H1 (cell line): ENCODE measurements around the gene ARNT2. TPM values are rescaled to one million over a fixed set of nuclear protein-coding genes. Genes with fewer than 3 reads are reported as not detected.

Experiments
- CTCF ChIA-PET: fragments of 300-600 bp; sonication (Branson Sonifier 250); formaldehyde crosslinking; loops from one replicate; lab custom pipeline; 2021; ENCODE audit not compliant: partially characterized antibody; lab: Charles Lee
- POLR2A ChIA-PET: fragments of 300-600 bp; sonication (Branson Sonifier 250); formaldehyde crosslinking; loops from one replicate; lab custom pipeline; 2021; ENCODE audit warnings: inconsistent platforms; ENCODE audit not compliant: partially characterized antibody; lab: Charles Lee
- DNase-seq, 2 experiments: peaks; one replicate each; pipeline versions ENCODE4 v3.0.0 to v3.0.0-alpha.2; 2010 to 2022; ENCODE audit warnings: low spot score in 2 of 2, low read depth in 1 of 2, mixed read lengths in 1 of 2
- FAIRE-seq: peaks from 2 replicates; lab custom pipeline; 2011; peaks lifted over from hg19 to GRCh38; lab: Jason Lieb, UNC
- H2AFZ ChIP-seq: 2 replicates; pipeline ENCODE4 v1.8.1; 2012; ENCODE audit warnings: low read length, inconsistent platforms
- H2AK5ac ChIP-seq: 2 replicates; pipeline ENCODE4 v1.6.1; 2013; ENCODE audit warnings: low read depth, low read length
- H2BK120ac ChIP-seq: replicated peaks from 2 replicates; pipeline ENCODE3; 2013; ENCODE audit warnings: low read depth, low read length, inconsistent platforms
- H2BK12ac ChIP-seq: 2 replicates; pipeline ENCODE4 v1.6.1; 2013; ENCODE audit warnings: low read depth, low read length
- H2BK15ac ChIP-seq: 2 replicates; pipeline ENCODE4 v1.6.1; 2013; ENCODE audit warnings: low read length
- H2BK20ac ChIP-seq: 2 replicates; pipeline ENCODE4 v1.6.1; 2013; ENCODE audit warnings: low read length
- H2BK5ac ChIP-seq: 2 replicates; pipeline ENCODE4 v1.6.1; 2013; ENCODE audit warnings: low read depth, low read length
- H3K14ac ChIP-seq: 2 replicates; pipeline ENCODE4 v1.6.1; 2013; ENCODE audit warnings: inconsistent platforms; ENCODE audit not compliant: insufficient read length
- H3K18ac ChIP-seq: 2 replicates; pipeline ENCODE4 v1.6.1; 2013; ENCODE audit warnings: low read length; ENCODE audit errors: extremely low read depth
- H3K23ac ChIP-seq: 2 replicates; pipeline ENCODE4 v1.6.1; 2013; ENCODE audit warnings: inconsistent platforms; ENCODE audit not compliant: insufficient read length
- H3K23me2 ChIP-seq: 2 replicates; pipeline ENCODE4 v1.6.1; 2013; ENCODE audit warnings: low read depth, low read length
- H3K27ac ChIP-seq: 2 replicates; pipeline ENCODE4 v1.6.1; 2011; ENCODE audit warnings: low read depth, low read length, inconsistent platforms
- H3K27me3 ChIP-seq, 4 experiments: replicated peaks in 1 of 4; 1 replicate in 1 of 4; 2 replicates in 3 of 4; pipeline versions ENCODE4 v1.6.1 to v1.8.1; 2011 to 2013; ENCODE audit warnings: low read length in 3 of 4, mild to moderate bottlenecking in 3 of 4, inconsistent platforms in 2 of 4, mixed read lengths in 2 of 4, moderate library complexity in 1 of 4; ENCODE audit not compliant: control insufficient read depth in 3 of 4, insufficient read depth in 3 of 4; ENCODE audit errors: extremely low read depth in 1 of 4
- H3K36me3 ChIP-seq, 4 experiments: 2 replicates each; pipeline versions ENCODE4 v1.6.1 to v1.8.1; 2011 to 2013; ENCODE audit warnings: mild to moderate bottlenecking in 4 of 4, low read length in 3 of 4, moderate library complexity in 2 of 4, control low read depth in 1 of 4, inconsistent platforms in 1 of 4; ENCODE audit not compliant: insufficient read depth in 4 of 4, control insufficient read depth in 2 of 4
- H3K4ac ChIP-seq: replicated peaks from 2 replicates; pipeline ENCODE3; 2013; ENCODE audit warnings: low read length, low read depth, mixed read lengths, inconsistent platforms; ENCODE audit not compliant: insufficient read length
- H3K4me1 ChIP-seq, 4 experiments: replicated peaks in 1 of 4; 1 replicate in 1 of 4; 2 replicates in 3 of 4; pipeline versions ENCODE4 v1.6.1 to v1.8.1; 2011 to 2013; ENCODE audit warnings: low read length in 3 of 4, inconsistent platforms in 2 of 4, mixed read lengths in 1 of 4; ENCODE audit not compliant: insufficient read depth in 4 of 4, control insufficient read depth in 3 of 4
- H3K4me2 ChIP-seq, 2 experiments: 2 replicates each; pipeline versions ENCODE4 v1.6.1 to v1.8.1; 2011 to 2013; ENCODE audit warnings: low read depth in 2 of 2, low read length in 2 of 2, control low read depth in 1 of 2, inconsistent platforms in 1 of 2, mild to moderate bottlenecking in 1 of 2; ENCODE audit not compliant: insufficient read depth in 1 of 2
- H3K4me3 ChIP-seq, 4 experiments: fragments of 200-600, 300-600 bp in 1 of 4; sonication (generic), shearing (Covaris generic), sonication (Bioruptor Twin) in 1 of 4; 2 replicates each; pipeline versions ENCODE4 v1.5.1 to v1.8.1; 2011 to 2016; ENCODE audit warnings: low read length in 4 of 4, low read depth in 3 of 4, control low read depth in 2 of 4, inconsistent platforms in 2 of 4, mild to moderate bottlenecking in 2 of 4, mixed read lengths in 1 of 4, moderate library complexity in 1 of 4; ENCODE audit not compliant: insufficient read depth in 2 of 4; ENCODE audit errors: extremely low read depth in 1 of 4
- H3K56ac ChIP-seq: replicated peaks from 2 replicates; pipeline ENCODE3; 2013; ENCODE audit warnings: low read depth, mild to moderate bottlenecking, mixed read lengths, low read length, inconsistent platforms; ENCODE audit not compliant: insufficient read length
- H3K79me1 ChIP-seq: 2 replicates; pipeline ENCODE4 v1.6.1; 2013; ENCODE audit warnings: low read depth, low read length, control low read depth
- H3K79me2 ChIP-seq, 2 experiments: 2 replicates each; pipeline versions ENCODE4 v1.6.1 to v1.8.1; 2012 to 2013; ENCODE audit warnings: low read length in 2 of 2, mild to moderate bottlenecking in 2 of 2, inconsistent platforms in 1 of 2; ENCODE audit not compliant: insufficient read depth in 2 of 2, control insufficient read depth in 1 of 2
- H3K9ac ChIP-seq, 4 experiments: replicated peaks in 1 of 4; 1 replicate in 1 of 4; 2 replicates in 3 of 4; pipeline versions ENCODE4 v1.6.1 to v1.8.1; 2011 to 2013; ENCODE audit warnings: low read depth in 3 of 4, low read length in 3 of 4, control low read depth in 2 of 4, mild to moderate bottlenecking in 2 of 4, moderate library complexity in 2 of 4, inconsistent platforms in 1 of 4; ENCODE audit errors: extremely low read depth in 1 of 4
- H3K9me3 ChIP-seq, 2 experiments: 2 replicates each; pipeline versions ENCODE4 v1.6.1 to v1.8.1; 2012 to 2013; ENCODE audit warnings: mild to moderate bottlenecking in 2 of 2, moderate library complexity in 2 of 2, control low read depth in 1 of 2, inconsistent platforms in 1 of 2, low read depth in 1 of 2, low read length in 1 of 2, mixed read lengths in 1 of 2; ENCODE audit not compliant: insufficient read depth in 2 of 2
- H4K20me1 ChIP-seq, 2 experiments: replicated peaks in 1 of 2; 2 replicates each; pipeline versions ENCODE3 to v1.8.1; 2011 to 2013; ENCODE audit warnings: inconsistent platforms in 2 of 2, low read length in 2 of 2, mild to moderate bottlenecking in 1 of 2; ENCODE audit not compliant: insufficient read depth in 2 of 2, control insufficient read depth in 1 of 2
- H4K5ac ChIP-seq: 2 replicates; pipeline ENCODE4 v1.6.1; 2013; ENCODE audit warnings: low read length, low read depth, mixed read lengths, inconsistent platforms; ENCODE audit not compliant: insufficient read length
- H4K8ac ChIP-seq: 2 replicates; pipeline ENCODE4 v1.8.0; 2013; ENCODE audit warnings: mild to moderate bottlenecking, moderate library complexity, low read length, inconsistent platforms; ENCODE audit not compliant: insufficient read depth; ENCODE audit errors: extremely low read depth
- H4K91ac ChIP-seq: replicated peaks from 2 replicates; pipeline ENCODE3; 2013; ENCODE audit warnings: low read length, mixed read lengths, inconsistent platforms; ENCODE audit not compliant: insufficient read length
- BACH1 ChIP-seq: IDR thresholded peaks from 2 replicates; pipeline ENCODE4 v1.6.1; 2012; ENCODE audit warnings: low read length, improper control_type of control experiment
- TCF12 ChIP-seq: IDR thresholded peaks from 2 replicates; pipeline ENCODE4 v1.6.1; 2011; ENCODE audit warnings: low read depth, mild to moderate bottlenecking, low read length
- WGBS, 2 experiments: shearing (Covaris generic) in 1 of 2; methylation state at CpG; one replicate each; pipeline versions ENCODE4 v1.1.6 to v1.1.7; 2013 to 2015; ENCODE audit warnings: low lambda C conversion rate in 2 of 2, mixed read lengths in 2 of 2, inconsistent platforms in 1 of 2, low coverage in 1 of 2, missing lambda C conversion rate in 1 of 2; ENCODE audit not compliant: insufficient replicate concordance in 2 of 2, insufficient coverage in 1 of 2, insufficient read length in 1 of 2; ENCODE audit errors: extremely low coverage in 1 of 2, missing lambda C conversion rate in 1 of 2; 5-methylcytosine and 5-hydroxymethylcytosine counted together
- polyA plus RNA-seq, 7 experiments: library from polyadenylated mRNA; depleted of rRNA in 3 of 7; stranded (reverse) in 5 of 7; unstranded in 2 of 7; fragments of >200 nt in 5 of 7; fragments of 200-250 nt in 2 of 7; gene quantifications; 1 replicate in 5 of 7; 2 replicates in 1 of 7; 4 replicates in 1 of 7; pipeline versions ENCODE4 v1.2.1 to v1.2.3, GENCODE V29; 2011 to 2013; ENCODE audit warnings: missing spikeins in 2 of 7, mixed read lengths in 2 of 7
- total RNA-seq: library from RNA; stranded (reverse); fragmentation: NEBNext Ultra II Directional; extraction: Animal tissue kit (Norgen Biotek cat#: 25700); gene quantifications from 2 replicates; pipeline ENCODE4 v1.2.1, GENCODE V29; 2021
- TF ChIP-seq, protein P1 (sequence below): IDR thresholded peaks from 2 replicates; pipeline ENCODE4 v1.6.1; 2012; ENCODE audit warnings: inconsistent platforms

Gene ARNT2
- total and polyA plus RNA-seq, 2 of the 8 experiments (the other 6 are each of a cell fraction or from before 2014, with no cell fraction given), result 9.5 to 14.6 TPM

DNA sequence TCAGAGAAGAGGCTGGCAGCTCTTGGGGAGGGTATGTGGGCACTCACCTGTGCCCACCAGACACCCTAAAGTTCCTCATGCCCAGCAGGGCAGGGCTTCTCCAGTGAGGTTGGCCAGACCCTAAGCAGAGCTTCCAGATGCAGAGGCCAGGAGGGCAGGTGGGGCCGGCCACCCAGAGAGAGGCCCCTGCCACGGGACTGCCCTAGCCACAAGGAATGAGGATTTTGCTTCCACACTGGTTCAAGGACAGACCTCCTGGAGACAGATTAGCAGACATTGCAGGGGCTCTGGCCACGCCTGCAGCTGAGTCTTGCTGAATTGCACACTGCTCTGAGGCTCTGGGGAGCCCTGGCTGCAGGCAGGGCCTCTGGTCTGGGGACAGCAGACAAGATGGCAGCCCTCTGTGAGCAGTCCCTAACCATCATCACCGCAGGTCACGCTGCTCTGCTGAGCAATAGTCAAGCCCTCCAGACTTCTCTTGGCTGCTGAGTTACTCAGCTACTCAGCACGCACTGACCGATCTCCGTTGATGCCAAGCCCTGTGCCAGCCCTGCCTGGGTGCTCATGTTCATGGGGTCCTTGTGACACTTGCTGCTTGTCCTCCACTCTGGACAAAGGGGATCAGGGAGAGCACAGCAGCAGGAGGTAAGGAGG lies 173.5 kb downstream of the ARNT2 start:
- no peak overlapping the region for H2BK15ac ChIP-seq
- H3K14ac ChIP-seq, result no peak overlapping the region
- H2BK120ac ChIP-seq, result no peak overlapping the region
- no peak for FAIRE-seq
- no peak overlapping the region for H3K56ac ChIP-seq
- TF ChIP-seq, protein P1, sequence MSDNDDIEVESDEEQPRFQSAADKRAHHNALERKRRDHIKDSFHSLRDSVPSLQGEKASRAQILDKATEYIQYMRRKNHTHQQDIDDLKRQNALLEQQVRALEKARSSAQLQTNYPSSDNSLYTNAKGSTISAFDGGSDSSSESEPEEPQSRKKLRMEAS, result no peak
- TF ChIP-seq TCF12 (no peak), BACH1 (no peak)
- POLR2A ChIA-PET, result interaction anchor here (0.6 to 1.9 kb wide), 2 partner anchors 9 to 10 kb away, joined by 3 to 5 read pairs; no protein-coding TSS in a partner anchor
- no peaks in the 10 kb centered on the region for H3K79me2 ChIP-seq
- H4K5ac ChIP-seq, result no peak overlapping the region
- no peak overlapping the region for H2BK5ac ChIP-seq
- H2AFZ ChIP-seq, result no peak overlapping the region
- H3K4me3 ChIP-seq, result no peak overlapping the region
- no peak overlapping the region for H2BK20ac ChIP-seq
- no peak overlapping the region for H2BK12ac ChIP-seq
- CTCF ChIA-PET, result interaction anchor here (0.7 to 6.2 kb wide), 8 partner anchors 9 to 688 kb away, joined by 3 to 43 read pairs (median 7); partner anchors contain the start of gene CEMIP
- peaks cover 0 to 6% (median 0%) of the 10 kb centered on the region in 4 experiments; a peak in 4 of 8 replicates for H3K36me3 ChIP-seq
- H4K8ac ChIP-seq, result no peak overlapping the region
- no peak for DNase-seq
- H3K79me1 ChIP-seq, result no peaks in the 10 kb centered on the region; the same call in 1 of the 2 replicates
- 83% methylated on average over 8 of the region's 8 CpGs; no CpG with 5 or more reads in 1 of the 2 experiments for WGBS, 2 experiments
- no peak overlapping the region for H3K4ac ChIP-seq
- H3K9me3 ChIP-seq, result no peaks in the 10 kb centered on the region
- H4K20me1 ChIP-seq, result no peaks in the 10 kb centered on the region
- H2AK5ac ChIP-seq, result no peak overlapping the region
- H3K27ac ChIP-seq, result no peak overlapping the region
- no peaks in the 10 kb centered on the region for H3K23me2 ChIP-seq
- H3K4me2 ChIP-seq, result no peak overlapping the region
- no peak overlapping the region for H3K9ac ChIP-seq
- H3K23ac ChIP-seq, result no peak overlapping the region
- H4K91ac ChIP-seq, result no peak overlapping the region
- H3K18ac ChIP-seq, result no peak overlapping the region
- H3K27me3 ChIP-seq, result no peaks in the 10 kb centered on the region
- H3K4me1 ChIP-seq, result no peaks in the 10 kb centered on the region; a peak in 1 of 7 replicates
